A204.1 (cell line): ENCODE results near the gene TLE5.
"Not testable (repeated sequence)": the region's sequence is repeated elsewhere in the genome, so short reads cannot be mapped to it uniquely, and the experiment has no call there.

Experiments
- FAIRE-seq: peaks from 2 replicates; lab custom pipeline; 2012; peaks lifted over from hg19 to GRCh38; lab: Jason Lieb, UNC

TLE5 gene

DNA sequence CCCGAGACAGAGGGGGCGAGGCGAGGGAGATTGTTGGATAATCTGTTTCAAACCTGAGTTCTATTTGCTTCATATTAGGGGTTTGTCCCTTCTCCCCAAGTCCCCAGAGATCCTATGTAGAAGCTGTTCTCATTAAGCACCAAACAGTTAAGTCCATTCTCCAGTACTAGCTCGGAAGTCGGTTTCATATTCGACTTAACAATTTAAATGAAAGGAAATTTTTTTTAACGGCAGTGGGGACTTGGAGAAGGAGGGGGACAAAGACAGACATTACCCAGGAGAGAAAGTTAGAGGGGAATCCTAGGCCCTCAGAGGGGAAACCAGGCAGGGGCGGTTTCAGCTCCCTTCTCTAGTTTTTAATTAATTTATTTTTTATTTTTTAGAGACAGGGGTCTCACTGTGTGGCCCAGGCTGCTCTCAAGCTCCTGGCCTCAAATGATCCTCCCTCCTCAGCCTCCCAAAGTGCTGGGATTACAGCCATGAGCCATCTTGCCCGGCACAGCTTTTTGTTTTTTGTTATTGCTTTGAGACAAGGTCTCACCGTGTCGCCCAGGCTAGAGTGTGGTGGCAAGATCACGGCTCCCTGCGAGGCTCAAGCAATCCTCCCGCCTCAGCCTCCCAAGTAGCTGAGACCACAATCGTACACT lies 19.6 kb downstream of the TLE5 start:
- no peak for FAIRE-seq

DNA sequence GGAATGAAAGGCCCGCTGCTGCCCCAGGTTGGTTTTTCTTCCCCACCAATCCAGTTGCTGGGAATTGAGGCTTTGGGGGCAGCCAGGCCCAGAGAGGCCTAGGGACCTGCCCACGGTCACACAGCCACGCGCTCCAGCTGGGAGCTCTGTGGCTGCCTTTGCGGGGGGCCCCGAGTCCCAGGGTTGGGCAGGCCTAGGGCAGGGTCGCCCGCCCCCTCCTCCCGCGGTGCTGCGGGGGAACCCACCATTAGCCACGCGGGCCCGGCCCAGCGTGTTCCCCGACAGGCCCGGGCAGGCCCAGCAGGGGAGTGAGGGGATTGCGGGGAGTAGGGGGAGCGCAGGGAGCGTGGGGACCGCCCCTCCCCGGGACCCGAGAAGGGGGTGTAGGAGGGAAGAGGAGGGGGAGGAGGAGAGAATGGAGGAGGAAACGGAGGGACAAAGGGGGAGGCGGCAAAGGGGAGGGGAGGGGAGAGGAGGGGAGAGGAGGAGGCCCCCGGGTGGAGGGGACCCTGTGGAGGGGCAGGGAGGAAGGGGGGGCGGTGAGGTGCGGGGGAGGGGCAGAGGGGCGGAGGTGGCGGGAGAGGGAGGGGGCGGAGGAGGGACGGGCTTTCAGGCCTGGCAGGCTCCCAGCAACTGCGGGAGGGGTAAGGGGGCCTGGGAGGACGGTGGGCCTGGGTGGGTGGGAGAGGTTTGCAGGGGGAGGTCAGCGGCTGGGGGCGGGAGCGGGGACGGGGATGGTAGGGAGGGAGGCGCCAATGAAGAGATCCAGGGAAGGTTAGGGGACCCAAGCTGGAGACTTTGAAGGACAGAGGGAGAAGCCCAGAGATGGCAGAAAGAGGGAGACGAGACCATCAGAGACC lies 20.3 kb downstream of the TLE5 start:
- no peak for FAIRE-seq

DNA sequence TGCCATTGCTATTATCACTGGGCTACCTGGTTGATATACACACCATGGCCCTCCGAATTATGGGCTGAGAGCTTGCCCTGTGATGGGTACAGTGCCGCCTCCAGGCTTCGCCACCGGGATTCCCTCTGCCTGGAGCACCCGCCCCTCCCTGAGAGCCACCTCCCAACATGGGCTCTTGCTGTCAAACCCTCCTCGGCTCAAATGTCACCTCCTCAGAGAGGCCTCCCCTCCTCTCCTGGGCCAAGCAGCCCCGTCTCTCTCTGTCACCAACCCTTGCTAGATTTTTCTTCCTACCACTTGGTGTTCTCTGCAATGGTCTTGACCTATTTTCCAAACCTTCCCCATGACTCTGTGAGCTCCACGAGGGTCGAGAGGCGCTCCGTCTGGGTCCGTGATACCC lies 21.0 kb downstream of the TLE5 start:
- FAIRE-seq, result no peak

DNA sequence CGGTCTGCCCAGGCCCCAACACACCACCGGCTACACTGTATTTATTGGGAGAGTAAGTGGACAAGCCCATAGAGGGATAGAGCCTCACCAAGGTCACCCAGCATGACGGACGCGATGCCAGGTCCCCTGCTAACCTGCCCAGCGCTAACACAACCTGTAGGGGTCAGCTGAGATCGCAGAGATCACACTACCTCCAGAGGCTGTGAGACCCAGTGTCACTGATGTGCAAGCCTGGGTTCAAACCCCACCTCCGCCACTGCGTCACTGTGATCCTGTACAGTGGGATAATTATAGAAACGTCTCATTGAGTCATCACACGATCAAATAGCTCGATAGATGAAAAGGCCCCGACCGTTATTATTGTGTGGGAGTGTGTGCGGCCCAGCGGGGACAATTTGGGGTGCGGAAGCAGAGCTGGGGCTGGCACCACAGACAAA lies 22.6 kb downstream of the TLE5 start:
- FAIRE-seq, result no peak

DNA sequence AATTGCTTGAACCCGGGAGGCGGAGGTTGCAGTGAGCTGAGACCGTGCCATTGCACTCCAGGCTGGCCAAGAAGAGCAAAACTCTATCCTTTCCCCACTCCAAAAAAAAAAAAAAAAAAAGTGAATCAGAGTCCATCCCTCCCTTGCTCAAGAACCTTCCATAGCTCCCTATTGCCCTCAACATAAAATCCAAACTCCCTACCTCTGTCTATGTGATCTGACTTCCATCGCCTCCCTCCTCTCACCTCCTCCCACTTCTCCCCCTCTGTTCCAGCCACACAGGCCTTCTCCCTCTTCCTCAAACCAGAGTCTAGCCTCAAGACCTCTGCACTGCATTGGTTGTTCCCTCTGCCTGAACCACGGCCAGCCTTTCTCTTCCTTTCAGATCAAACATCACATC lies 23.2 kb downstream of the TLE5 start:
- no peak for FAIRE-seq

GRCh38 chr19:3038214-3038613 lies 24.1 kb downstream of the TLE5 start:
- FAIRE-seq, result no peak

DNA sequence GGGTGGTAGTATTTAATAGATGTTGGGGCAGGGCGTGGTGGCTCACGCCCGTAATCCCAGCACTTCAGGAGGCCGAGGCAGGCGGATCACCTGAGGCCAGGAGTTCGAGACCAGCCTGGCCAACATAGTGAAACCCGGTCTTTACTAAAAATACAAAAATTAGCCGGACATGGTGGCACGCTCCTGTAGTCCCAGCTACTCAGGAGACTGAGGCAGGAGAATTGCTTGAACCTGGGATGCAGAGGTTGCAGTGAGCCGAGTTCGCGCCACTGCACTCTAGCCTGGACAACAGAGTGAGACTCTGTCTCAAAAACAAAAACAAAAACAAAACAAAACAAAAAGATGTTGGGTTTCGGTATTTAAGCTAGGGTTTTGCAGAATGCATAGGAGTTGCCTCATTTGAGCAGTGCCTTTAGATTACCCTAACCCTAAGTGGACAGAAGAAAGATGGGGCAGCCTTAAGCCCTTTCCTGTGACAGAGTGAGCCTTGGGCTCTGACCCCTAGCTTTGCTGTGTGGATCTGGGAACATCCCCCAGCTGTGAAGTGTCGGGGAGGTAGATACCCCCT lies 25.2 kb downstream of the TLE5 start:
- FAIRE-seq, result not testable (repeated sequence)

DNA sequence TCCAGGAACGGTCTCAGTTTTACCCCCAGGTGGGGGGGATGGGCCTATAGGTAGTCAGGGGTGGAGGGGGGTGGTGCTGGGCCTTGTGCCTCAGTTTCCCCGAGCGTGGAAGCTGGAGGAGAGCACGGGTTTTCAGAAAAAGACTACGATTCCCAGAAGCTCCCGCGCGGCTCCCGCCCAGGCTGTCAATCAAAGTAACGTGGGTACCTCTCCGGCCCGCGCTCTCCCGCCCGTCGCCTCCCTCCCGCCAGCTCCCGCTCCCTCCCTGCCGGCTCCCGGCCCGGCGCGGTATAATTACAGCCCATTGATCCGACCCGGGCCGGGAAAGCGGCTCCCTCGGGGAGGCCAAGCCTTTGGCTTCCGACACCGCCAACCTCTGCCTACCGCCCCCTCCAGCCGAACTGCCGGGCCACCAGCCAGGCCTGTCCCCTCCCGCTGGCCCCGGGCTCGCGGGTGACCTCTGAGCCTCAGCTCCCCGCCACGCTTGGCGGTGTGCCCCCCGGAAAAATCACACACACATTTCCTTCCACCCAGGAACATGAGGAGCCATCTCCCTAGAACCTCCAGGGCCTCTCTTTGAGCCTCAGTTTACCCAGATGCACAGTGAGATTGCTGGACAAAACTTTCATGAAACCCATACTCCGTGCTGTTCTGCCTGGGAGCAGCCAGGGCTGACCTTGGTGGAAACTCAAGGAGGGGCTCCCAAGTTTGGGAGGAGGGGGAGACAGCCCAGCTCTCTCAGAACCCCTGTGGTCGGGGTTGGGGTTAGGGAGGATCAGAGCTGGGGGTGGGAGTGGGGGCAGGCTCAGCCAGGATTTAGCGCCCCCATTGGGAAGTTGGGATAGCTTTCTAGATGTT lies 25.9 kb downstream of the TLE5 start:
- FAIRE-seq, result peak; percentile 47

- FAIRE-seq, result peak; percentile 99
Measured at GRCh38 chr19:3035542-3036118, 26.7 kb downstream of the TLE5 start.

GRCh38 chr19:3034656-3035541 lies 27.4 kb downstream of the TLE5 start:
- FAIRE-seq, result no peak

- FAIRE-seq, result no peak
Measured at GRCh38 chr19:3034406-3034655, 28.0 kb downstream of the TLE5 start.

- FAIRE-seq, result no peak
Measured at GRCh38 chr19:3033595-3034405, 28.5 kb downstream of the TLE5 start.

DNA sequence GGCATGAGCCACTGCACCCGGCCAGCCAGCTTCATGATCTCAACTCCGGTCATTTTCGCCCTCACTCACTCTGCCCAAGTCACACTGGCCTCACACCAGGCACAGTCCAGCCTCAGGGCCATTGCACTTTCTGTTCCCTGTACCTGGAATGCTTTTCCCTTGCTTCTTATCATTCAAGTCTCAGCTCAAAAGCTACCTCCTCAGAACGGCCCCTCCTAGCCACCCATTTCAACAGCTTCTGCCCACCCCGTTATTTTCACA lies 30.8 kb downstream of the TLE5 start:
- no peak for FAIRE-seq

DNA sequence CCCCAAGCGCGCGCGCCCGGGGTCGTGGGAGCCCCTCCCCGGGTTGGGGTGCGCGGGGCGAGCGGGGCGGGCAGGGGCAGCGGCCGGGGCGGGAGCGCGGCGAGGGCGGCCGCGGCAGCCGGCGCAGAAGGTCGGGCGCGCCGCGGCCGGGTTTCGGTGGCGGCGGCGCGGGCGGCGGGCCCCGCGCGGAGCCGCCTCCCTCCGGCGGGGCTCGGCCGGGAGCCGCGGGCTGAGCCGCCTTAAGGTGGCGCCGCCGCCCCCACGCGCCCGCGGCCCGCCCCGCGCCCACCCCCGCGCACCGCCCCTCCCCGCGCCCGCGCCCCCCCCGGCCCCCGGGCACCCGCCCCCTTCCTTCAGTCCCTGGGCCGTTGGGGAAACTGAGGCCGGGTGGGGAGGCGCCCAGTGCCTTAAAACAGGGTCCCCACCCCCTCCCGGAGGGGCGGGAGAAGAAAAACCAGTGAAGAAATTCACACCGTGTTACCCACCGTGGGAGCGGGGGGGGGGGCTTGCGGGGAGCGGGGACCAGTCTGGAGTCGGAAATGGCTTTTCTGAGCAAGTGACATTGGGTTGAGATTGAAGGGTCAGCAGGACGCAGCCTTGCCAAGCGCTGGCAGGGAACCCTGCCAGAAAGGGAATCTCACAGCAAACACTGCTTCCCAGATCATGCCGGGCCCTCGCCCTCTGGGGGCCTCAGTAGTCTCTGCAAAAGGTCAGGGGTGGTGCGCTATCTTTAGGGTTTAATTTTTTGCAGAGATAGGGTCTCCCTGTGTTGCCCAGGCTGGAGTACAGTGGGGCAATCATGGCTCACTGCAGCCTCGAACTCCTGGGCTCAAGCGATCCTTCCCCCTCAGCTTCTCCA lies 33.0 kb downstream of the TLE5 start, which contains the start of gene TLE2:
TSS of gene TLE2 (minus strand) at position 216 of the 859 bp plus-strand sequence. CDS start 376 bp downstream, outside the sequence.
- no peak for FAIRE-seq

GRCh38 chr19:3028305-3029064 lies 33.8 kb downstream of the TLE5 start:
- no peak for FAIRE-seq

DNA sequence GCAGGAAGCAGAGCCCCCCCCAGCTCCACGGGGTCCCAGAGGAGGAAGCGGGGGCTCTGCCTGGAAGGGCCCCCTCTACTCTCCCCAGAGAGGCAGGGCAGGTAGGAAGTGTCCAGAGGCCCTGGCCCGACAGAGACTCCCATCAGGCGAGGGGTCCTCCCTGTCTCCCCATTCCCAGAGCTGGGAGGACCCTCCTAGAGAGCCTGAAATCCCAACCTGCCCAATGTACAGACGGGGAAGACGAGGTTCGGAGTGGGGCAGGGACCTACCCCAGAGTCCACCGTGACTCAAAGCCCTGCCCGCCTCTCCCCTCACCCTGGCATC lies 34.4 kb downstream of the TLE5 start:
- no peak for FAIRE-seq

- no peak for FAIRE-seq
Measured at GRCh38 chr19:3027292-3027691, 35.0 kb downstream of the TLE5 start.

DNA sequence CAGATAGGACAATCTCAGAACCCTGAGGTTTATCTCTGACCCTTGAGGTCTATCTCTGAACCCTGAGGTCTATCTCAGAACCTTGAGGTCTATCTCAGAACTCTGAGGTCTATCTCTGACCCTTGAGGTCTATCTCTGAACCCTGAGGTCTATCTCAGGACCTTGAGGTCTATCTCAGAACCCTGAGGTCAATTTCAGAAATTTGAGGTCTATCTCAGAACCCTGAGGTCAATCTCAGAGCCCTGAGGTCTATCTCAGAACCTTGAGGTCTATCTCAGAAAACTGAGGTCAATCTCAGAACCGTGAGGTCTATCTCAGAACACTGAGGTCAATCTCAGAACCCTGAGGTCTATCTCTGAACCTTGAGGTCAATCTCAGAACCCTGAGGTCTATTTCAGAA lies 35.5 kb downstream of the TLE5 start:
- FAIRE-seq, result no peak

GRCh38 chr19:3025549-3025886 lies 36.8 kb downstream of the TLE5 start:
- no peak for FAIRE-seq
